Astrocyte (in vitro differentiated cells and primary cell): ENCODE results near the gene FAAP100. TPM values are rescaled to one million over a fixed set of nuclear protein-coding genes. Genes with fewer than 3 reads are reported as not detected.
A peak's percentile ranks its signal among the peaks of the same experiment; 100 is the strongest.

Experiments
- DNase-seq: peaks from one replicate; pipeline ENCODE4 v3.0.0-alpha.2; 2010; ENCODE audit warnings: low read depth
- FAIRE-seq: peaks from 2 replicates; lab custom pipeline; 2011; peaks lifted over from hg19 to GRCh38; lab: Jason Lieb, UNC
- H2AFZ ChIP-seq: 2 replicates; pipeline ENCODE4 v1.6.0; 2012; ENCODE audit warnings: low read depth, low read length, inconsistent platforms
- H3K27ac ChIP-seq: 2 replicates; pipeline ENCODE4 v1.5.1; 2011; ENCODE audit warnings: low read depth, low read length, inconsistent platforms
- H3K27me3 ChIP-seq: 2 replicates; pipeline ENCODE4 v1.6.0; 2011; ENCODE audit warnings: low read length, inconsistent platforms; ENCODE audit not compliant: insufficient read depth
- H3K36me3 ChIP-seq: 2 replicates; pipeline ENCODE4 v1.5.1; 2011; ENCODE audit warnings: low read length, inconsistent platforms; ENCODE audit not compliant: insufficient read depth
- H3K4me1 ChIP-seq: 2 replicates; pipeline ENCODE4 v1.5.1; 2011; ENCODE audit warnings: low read length, inconsistent platforms; ENCODE audit not compliant: insufficient read depth
- H3K4me2 ChIP-seq: 2 replicates; pipeline ENCODE4 v1.6.0; 2012; ENCODE audit warnings: low read length, inconsistent platforms
- H3K4me3 ChIP-seq: 2 replicates; pipeline ENCODE4 v1.5.1; 2011; ENCODE audit warnings: low read depth, mild to moderate bottlenecking, low read length, inconsistent platforms; ENCODE audit not compliant: insufficient read depth
- H3K79me2 ChIP-seq: 2 replicates; pipeline ENCODE4 v1.6.0; 2012; ENCODE audit warnings: mild to moderate bottlenecking, low read length, inconsistent platforms; ENCODE audit not compliant: insufficient read depth
- H3K9ac ChIP-seq: 2 replicates; pipeline ENCODE4 v1.6.0; 2012; ENCODE audit warnings: mild to moderate bottlenecking, low read length, inconsistent platforms
- H3K9me3 ChIP-seq: 2 replicates; pipeline ENCODE4 v1.5.1; 2012; ENCODE audit warnings: low read depth, mild to moderate bottlenecking, low read length, inconsistent platforms; ENCODE audit not compliant: insufficient read depth
- H4K20me1 ChIP-seq: 2 replicates; pipeline ENCODE4 v1.6.0; 2012; ENCODE audit warnings: low read length, inconsistent platforms; ENCODE audit not compliant: insufficient read depth
- H3K27ac Mint-ChIP-seq: one replicate; pipeline ENCODE4 v1.8.0; 2021; ENCODE audit warnings: mild to moderate bottlenecking, mixed read lengths; ENCODE audit not compliant: unreplicated experiment
- H3K27me3 Mint-ChIP-seq: one replicate; pipeline ENCODE4 v1.8.0; 2021; ENCODE audit warnings: low read depth, mixed read lengths; ENCODE audit not compliant: unreplicated experiment
- H3K36me3 Mint-ChIP-seq: one replicate; pipeline ENCODE4 v1.8.0; 2021; ENCODE audit warnings: low read depth, mixed read lengths; ENCODE audit not compliant: unreplicated experiment
- H3K4me1 Mint-ChIP-seq: one replicate; pipeline ENCODE4 v1.8.0; 2021; ENCODE audit warnings: low read depth, mixed read lengths; ENCODE audit not compliant: unreplicated experiment
- H3K4me3 Mint-ChIP-seq: one replicate; pipeline ENCODE4 v1.8.0; 2021; ENCODE audit warnings: mild to moderate bottlenecking, moderate library complexity, mixed read lengths; ENCODE audit not compliant: unreplicated experiment
- H3K9me3 Mint-ChIP-seq: one replicate; pipeline ENCODE4 v1.8.0; 2021; ENCODE audit warnings: mild to moderate bottlenecking, mixed read lengths; ENCODE audit not compliant: unreplicated experiment
- EZH2 ChIP-seq: IDR thresholded peaks from 2 replicates; pipeline ENCODE4 v1.6.1; 2012; ENCODE audit warnings: mild to moderate bottlenecking, low read length, inconsistent platforms; ENCODE audit not compliant: insufficient read depth
- total RNA-seq: library from RNA; stranded (reverse); gene quantifications from 2 replicates; pipeline ENCODE4 v1.2.1, GENCODE V29; 2021
- TF ChIP-seq, protein P1 (sequence below): IDR thresholded peaks from 2 replicates; pipeline ENCODE4 v1.5.1; 2011; ENCODE audit warnings: low read depth, mild to moderate bottlenecking, inconsistent platforms, low read length, moderate library complexity; ENCODE audit not compliant: insufficient read depth

Gene FAAP100
- total RNA-seq, 1 donor from 2014 or later = 38.9 TPM

DNA sequence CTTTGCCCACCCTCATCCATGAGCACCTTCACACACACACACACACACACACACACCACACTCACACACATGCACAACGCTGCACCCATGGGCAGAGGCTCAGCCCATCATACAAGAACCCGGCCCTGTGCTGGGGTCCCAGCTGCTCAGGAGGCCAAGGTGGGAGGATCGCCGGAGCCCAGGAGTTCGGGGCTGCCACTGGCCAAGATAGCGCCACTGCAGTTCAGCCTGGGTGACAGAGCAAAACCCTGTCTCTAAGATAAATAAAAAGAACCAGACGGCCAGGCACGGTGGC lies 27.3 kb downstream of the FAAP100 start:
- H2AFZ ChIP-seq = no peak overlapping the region
- no peak for DNase-seq
- no peak overlapping the region for H3K4me2 ChIP-seq
- no peak overlapping the region for H3K9ac ChIP-seq
- Mint-ChIP-seq H3K27ac (no peak overlapping the region), H3K4me3 (no peak overlapping the region), H3K36me3 (no peaks in the 10 kb centered on the region), H3K27me3 (no peaks in the 10 kb centered on the region), H3K4me1 (peaks cover 4% of the 10 kb centered on the region), H3K9me3 (no peaks in the 10 kb centered on the region)
- TF ChIP-seq EZH2 = no peak
- TF ChIP-seq, protein P1, sequence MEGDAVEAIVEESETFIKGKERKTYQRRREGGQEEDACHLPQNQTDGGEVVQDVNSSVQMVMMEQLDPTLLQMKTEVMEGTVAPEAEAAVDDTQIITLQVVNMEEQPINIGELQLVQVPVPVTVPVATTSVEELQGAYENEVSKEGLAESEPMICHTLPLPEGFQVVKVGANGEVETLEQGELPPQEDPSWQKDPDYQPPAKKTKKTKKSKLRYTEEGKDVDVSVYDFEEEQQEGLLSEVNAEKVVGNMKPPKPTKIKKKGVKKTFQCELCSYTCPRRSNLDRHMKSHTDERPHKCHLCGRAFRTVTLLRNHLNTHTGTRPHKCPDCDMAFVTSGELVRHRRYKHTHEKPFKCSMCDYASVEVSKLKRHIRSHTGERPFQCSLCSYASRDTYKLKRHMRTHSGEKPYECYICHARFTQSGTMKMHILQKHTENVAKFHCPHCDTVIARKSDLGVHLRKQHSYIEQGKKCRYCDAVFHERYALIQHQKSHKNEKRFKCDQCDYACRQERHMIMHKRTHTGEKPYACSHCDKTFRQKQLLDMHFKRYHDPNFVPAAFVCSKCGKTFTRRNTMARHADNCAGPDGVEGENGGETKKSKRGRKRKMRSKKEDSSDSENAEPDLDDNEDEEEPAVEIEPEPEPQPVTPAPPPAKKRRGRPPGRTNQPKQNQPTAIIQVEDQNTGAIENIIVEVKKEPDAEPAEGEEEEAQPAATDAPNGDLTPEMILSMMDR = no peak
- H3K36me3 ChIP-seq = no peaks in the 10 kb centered on the region
- H3K9me3 ChIP-seq = no peaks in the 10 kb centered on the region
- H4K20me1 ChIP-seq = peaks cover 24% of the 10 kb centered on the region
- peaks cover 9% of the 10 kb centered on the region for H3K27me3 ChIP-seq
- no peak overlapping the region for H3K4me3 ChIP-seq
- H3K27ac ChIP-seq = no peak overlapping the region
- H3K79me2 ChIP-seq = no peaks in the 10 kb centered on the region
- peaks cover 13% of the 10 kb centered on the region for H3K4me1 ChIP-seq
- no peak for FAIRE-seq

DNA sequence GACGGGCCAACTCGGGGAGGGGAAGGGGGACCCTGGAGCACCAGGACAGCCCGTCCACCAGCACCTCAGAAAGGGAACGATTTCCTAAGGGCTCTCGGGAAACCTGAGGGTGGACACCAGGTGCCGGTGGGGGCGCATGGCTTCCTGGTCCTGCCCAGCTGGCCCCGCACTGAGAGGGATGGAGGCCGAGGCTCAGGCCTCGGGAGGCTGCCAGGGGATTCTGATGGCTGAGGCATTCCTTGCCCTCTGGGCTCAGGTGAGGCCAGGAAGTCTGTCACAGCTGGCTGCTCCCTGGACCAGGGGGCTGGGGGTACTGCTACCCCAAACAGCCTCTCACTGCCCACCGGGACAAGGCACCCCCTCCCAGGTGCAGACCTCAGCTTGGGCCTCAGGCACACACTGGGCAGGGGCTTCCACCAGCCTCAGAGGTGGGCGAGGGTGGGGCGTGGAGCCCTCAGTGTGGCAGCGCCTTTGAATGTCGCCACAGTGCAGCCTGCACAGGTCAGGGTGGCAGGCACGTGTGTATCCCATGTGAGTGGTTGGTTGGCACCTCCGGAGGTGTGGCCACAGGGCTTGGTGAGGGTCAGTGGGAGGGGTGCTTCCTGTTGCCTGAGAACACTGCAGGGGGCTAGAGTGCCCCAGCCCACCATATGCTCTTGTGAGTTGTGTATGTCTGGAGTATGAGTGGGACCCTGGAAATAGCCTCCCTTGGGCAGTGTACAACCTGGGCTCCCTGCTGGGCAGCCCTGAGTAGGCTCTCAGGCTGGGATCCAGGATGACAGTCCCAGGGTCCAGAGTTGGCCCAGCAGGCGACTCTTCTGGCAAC lies 27.9 kb downstream of the FAAP100 start:
- Mint-ChIP-seq H3K27me3 (no peaks in the 10 kb centered on the region), H3K9me3 (no peaks in the 10 kb centered on the region), H3K4me1 (peaks cover 4% of the 10 kb centered on the region), H3K27ac (no peak overlapping the region), H3K4me3 (no peak overlapping the region), H3K36me3 (no peaks in the 10 kb centered on the region)
- Histone ChIP-seq H3K9me3 (no peaks in the 10 kb centered on the region), H2AFZ (no peak overlapping the region), H3K79me2 (no peaks in the 10 kb centered on the region), H4K20me1 (peaks cover 28% of the 10 kb centered on the region), H3K27me3 (peaks cover 9% of the 10 kb centered on the region), H3K4me1 (peaks cover 18% of the 10 kb centered on the region), H3K4me2 (no peak overlapping the region), H3K36me3 (no peaks in the 10 kb centered on the region), H3K4me3 (no peak overlapping the region), H3K9ac (no peak overlapping the region), H3K27ac (no peak overlapping the region)
- no peak for DNase-seq
- no peak for TF ChIP-seq EZH2
- TF ChIP-seq, protein P1 = no peak
- no peak for FAIRE-seq

DNA sequence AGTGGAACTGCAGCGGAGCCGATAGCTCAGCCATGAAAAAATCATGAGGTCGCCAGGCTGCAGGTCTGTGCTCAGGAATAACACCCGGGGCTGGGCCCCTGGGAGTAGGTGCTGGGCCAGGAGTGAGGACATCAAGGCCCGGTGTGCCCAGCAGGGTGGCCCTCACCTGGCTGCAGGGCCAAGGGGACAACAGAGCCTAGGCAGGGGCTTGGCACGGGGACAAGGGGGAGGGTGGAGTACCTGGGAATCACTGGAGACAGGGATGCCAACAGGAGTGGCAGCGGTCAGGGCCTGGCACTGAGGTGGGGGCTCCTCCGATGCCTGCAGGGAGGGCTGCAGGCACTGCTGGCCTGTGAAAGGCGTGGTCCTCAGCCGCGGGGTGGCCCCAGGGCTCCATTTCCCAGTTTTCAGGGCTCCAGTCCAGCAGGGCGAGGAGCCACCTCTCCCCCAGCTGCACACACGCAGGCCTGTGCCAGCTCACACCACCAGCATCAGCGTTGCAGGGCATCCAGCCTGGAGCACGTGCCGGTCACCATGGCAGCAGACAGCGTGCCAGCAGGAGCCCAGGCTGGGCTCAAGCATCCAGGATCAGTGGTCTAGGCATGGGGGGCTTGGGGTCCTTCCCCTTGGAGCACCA lies 28.6 kb downstream of the FAAP100 start:
- FAIRE-seq (no peak), DNase-seq (no peak)
- no peaks in the 10 kb centered on the region for H3K9me3 Mint-ChIP-seq
- peaks cover 9% of the 10 kb centered on the region for H3K27me3 ChIP-seq
- H3K27me3 Mint-ChIP-seq = no peaks in the 10 kb centered on the region
- no peak overlapping the region for H3K27ac Mint-ChIP-seq
- H3K27ac ChIP-seq = no peak overlapping the region
- H3K9me3 ChIP-seq = no peaks in the 10 kb centered on the region
- TF ChIP-seq, protein P1 = no peak
- TF ChIP-seq EZH2 = peak; percentile 22
- H4K20me1 ChIP-seq = peaks cover 31% of the 10 kb centered on the region
- peak overlapping the region; percentile 52 for H3K4me2 ChIP-seq
- H3K36me3 Mint-ChIP-seq = no peaks in the 10 kb centered on the region
- no peak overlapping the region for H3K4me3 Mint-ChIP-seq
- H2AFZ ChIP-seq = no peak overlapping the region
- no peaks in the 10 kb centered on the region for H3K36me3 ChIP-seq
- peaks cover 26% of the 10 kb centered on the region for H3K4me1 ChIP-seq
- no peak overlapping the region for H3K4me3 ChIP-seq
- no peak overlapping the region for H3K9ac ChIP-seq
- peaks cover 3% of the 10 kb centered on the region for H3K79me2 ChIP-seq
- H3K4me1 Mint-ChIP-seq = peaks cover 4% of the 10 kb centered on the region
